RWPE2 (cell line): Measurements from ENCODE around the gene HSD17B8.
"Not testable (repeated sequence)": the region's sequence is repeated elsewhere in the genome, so short reads cannot be mapped to it uniquely, and the experiment has no call there.

Source experiments
- ATAC-seq: fragments of 200-7000 bp; cut with Tn5 transposase; 3 replicates; pipeline ENCODE4 v1.9.1; 2021; ENCODE audit warnings: low read depth
- DNase-seq: peaks from one replicate; pipeline ENCODE4 v3.0.0-alpha.2; 2020; ENCODE audit warnings: low spot score
- H3K27ac ChIP-seq: fragments of 450-650 bp; 2 replicates; pipeline ENCODE4 v1.5.1; 2017; ENCODE audit warnings: mild to moderate bottlenecking; ENCODE audit not compliant: poor library complexity, severe bottlenecking
- H3K27me3 ChIP-seq: fragments of 250-450 bp; sonication (Bioruptor Pico); 2 replicates; pipeline ENCODE4 v1.5.1; 2021; ENCODE audit warnings: mild to moderate bottlenecking, moderate library complexity; ENCODE audit not compliant: insufficient read depth, poor library complexity, severe bottlenecking
- H3K36me3 ChIP-seq: fragments of 250-450 bp; sonication (Bioruptor Pico); 2 replicates; pipeline ENCODE4 v1.5.1; 2020; ENCODE audit warnings: low read depth, mild to moderate bottlenecking, moderate library complexity
- H3K4me1 ChIP-seq: fragments of 250-450 bp; sonication (Bioruptor Pico); 2 replicates; pipeline ENCODE4 v1.5.1; 2021; ENCODE audit warnings: mild to moderate bottlenecking, moderate library complexity; ENCODE audit not compliant: insufficient read depth, poor library complexity, severe bottlenecking
- H3K4me3 ChIP-seq: fragments of 250-450 bp; sonication (Bioruptor Pico); 2 replicates; pipeline ENCODE4 v1.5.1; 2021; ENCODE audit warnings: mild to moderate bottlenecking, moderate library complexity; ENCODE audit not compliant: severe bottlenecking
- H3K9me3 ChIP-seq: fragments of 250-450 bp; sonication (Bioruptor Pico); 2 replicates; pipeline ENCODE4 v1.5.1; 2021; ENCODE audit warnings: mild to moderate bottlenecking, moderate library complexity; ENCODE audit not compliant: severe bottlenecking
- TF ChIP-seq, protein P1 (sequence below): fragments of 450-650 bp; IDR thresholded peaks from one replicate; pipeline ENCODE4 v1.5.1; 2017; ENCODE audit warnings: mild to moderate bottlenecking, moderate library complexity; ENCODE audit not compliant: poor library complexity, severe bottlenecking

The HSD17B8 gene

DNA sequence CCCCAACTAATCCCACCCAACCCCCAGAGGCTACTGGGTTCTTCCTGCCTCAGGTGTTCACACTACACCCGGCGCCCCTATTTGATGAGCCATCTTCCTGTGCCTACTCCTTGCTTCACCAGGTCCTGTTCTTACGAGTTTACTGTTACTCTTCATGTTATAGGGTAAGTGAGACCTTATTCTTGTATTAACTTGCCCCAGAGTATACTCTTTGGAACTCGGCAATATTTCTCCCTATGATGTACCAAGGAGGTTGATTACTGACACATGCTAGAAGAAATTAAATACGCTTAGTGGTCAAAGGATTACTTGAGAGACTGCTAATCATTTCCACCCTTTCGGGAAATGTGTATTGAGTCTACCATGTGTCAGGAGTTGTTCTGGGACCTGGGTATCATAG, 12.8 kb downstream of the HSD17B8 start:
- H3K4me3 ChIP-seq = no peak overlapping the region
- H3K9me3 ChIP-seq = no peaks in the 10 kb centered on the region
- no peak; the same call in 2 of the 3 replicates for ATAC-seq
- H3K36me3 ChIP-seq = no peaks in the 10 kb centered on the region
- TF ChIP-seq, protein P1, sequence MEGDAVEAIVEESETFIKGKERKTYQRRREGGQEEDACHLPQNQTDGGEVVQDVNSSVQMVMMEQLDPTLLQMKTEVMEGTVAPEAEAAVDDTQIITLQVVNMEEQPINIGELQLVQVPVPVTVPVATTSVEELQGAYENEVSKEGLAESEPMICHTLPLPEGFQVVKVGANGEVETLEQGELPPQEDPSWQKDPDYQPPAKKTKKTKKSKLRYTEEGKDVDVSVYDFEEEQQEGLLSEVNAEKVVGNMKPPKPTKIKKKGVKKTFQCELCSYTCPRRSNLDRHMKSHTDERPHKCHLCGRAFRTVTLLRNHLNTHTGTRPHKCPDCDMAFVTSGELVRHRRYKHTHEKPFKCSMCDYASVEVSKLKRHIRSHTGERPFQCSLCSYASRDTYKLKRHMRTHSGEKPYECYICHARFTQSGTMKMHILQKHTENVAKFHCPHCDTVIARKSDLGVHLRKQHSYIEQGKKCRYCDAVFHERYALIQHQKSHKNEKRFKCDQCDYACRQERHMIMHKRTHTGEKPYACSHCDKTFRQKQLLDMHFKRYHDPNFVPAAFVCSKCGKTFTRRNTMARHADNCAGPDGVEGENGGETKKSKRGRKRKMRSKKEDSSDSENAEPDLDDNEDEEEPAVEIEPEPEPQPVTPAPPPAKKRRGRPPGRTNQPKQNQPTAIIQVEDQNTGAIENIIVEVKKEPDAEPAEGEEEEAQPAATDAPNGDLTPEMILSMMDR = no peak
- H3K27me3 ChIP-seq = no peaks in the 10 kb centered on the region
- H3K4me1 ChIP-seq = peaks cover 7% of the 10 kb centered on the region
- H3K27ac ChIP-seq = no peak overlapping the region
- peak; percentile 19 for DNase-seq

- DNase-seq (no peak), ATAC-seq (no peak)
- TF ChIP-seq, protein P1 = no peak
- Histone ChIP-seq H3K4me3 (no peak overlapping the region), H3K36me3 (no peaks in the 10 kb centered on the region), H3K27me3 (no peaks in the 10 kb centered on the region), H3K4me1 (peaks cover 7% of the 10 kb centered on the region), H3K9me3 (no peaks in the 10 kb centered on the region), H3K27ac (no peak overlapping the region)
Measured at GRCh38 chr6:33217681-33218080, 13.2 kb downstream of the HSD17B8 start.

DNA sequence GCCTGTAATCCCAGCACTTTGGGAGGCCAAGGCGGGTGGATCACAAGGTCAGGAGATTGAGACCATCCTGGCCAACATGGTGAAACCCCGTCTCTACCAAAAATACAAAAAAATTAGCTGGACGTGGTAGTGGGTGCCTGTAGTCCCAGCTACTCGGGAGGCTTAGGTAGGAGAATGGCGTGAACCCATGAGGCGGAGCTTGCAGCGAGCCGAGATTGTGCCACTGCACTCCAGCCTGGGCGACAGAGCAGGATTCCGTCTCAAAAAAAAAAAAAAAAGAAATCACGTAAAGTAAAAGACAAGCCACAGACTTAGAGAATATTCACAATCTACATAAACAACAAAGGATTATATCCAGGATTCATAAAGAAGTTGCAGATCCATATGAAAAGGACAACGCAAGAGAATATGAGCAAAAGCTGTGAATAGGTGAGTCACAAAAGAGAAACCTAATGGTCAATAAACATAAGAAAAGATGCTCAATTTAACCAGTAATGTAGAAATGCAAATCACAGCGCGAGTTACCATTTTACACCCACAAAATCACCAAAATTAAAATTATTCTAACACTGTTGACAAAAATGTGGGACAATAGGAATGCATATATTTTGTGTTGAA, 22.2 kb downstream of the HSD17B8 start:
- not testable (repeated sequence) for DNase-seq, ATAC-seq, H3K9me3 ChIP-seq, H3K4me3 ChIP-seq, H3K4me1 ChIP-seq, H3K36me3 ChIP-seq, H3K27ac ChIP-seq, H3K27me3 ChIP-seq

- Histone ChIP-seq H3K27me3 (no peaks in the 10 kb centered on the region), H3K36me3 (no peaks in the 10 kb centered on the region), H3K9me3 (no peaks in the 10 kb centered on the region), H3K27ac (no peak overlapping the region), H3K4me1 (no peaks in the 10 kb centered on the region), H3K4me3 (no peak overlapping the region)
- TF ChIP-seq, protein P1 = no peak
- no peak for DNase-seq
- no peak for ATAC-seq
Measured at GRCh38 chr6:33235221-33235634, 30.8 kb downstream of the HSD17B8 start.

GRCh38 chr6:33236328-33236727, 31.9 kb downstream of the HSD17B8 start:
- H3K36me3 ChIP-seq = no peaks in the 10 kb centered on the region
- no peak for ATAC-seq
- no peak for DNase-seq
- no peaks in the 10 kb centered on the region for H3K27me3 ChIP-seq
- no peak overlapping the region for H3K27ac ChIP-seq
- no peak overlapping the region for H3K4me3 ChIP-seq
- H3K4me1 ChIP-seq = no peaks in the 10 kb centered on the region
- TF ChIP-seq, protein P1 = no peak
- no peaks in the 10 kb centered on the region for H3K9me3 ChIP-seq
